ENCODE measurements around the gene EEF1AKMT2.
A peak's percentile ranks its signal among the peaks of the same experiment; 100 is the strongest.
"Not testable (repeated sequence)": the region's sequence is repeated elsewhere in the genome, so short reads cannot be mapped to it uniquely, and the experiment has no call there.

EEF1AKMT2 gene

GRCh38 chr10:124802313-124802675, 10.6 kb upstream of the EEF1AKMT2 start:
- TF ChIP-seq POLR2AphosphoS5 (IDR thresholded peaks at IDR 0.05; ENCODE audit: low read depth, low read length), result no peak
- no peak for TF ChIP-seq TAF1 (IDR thresholded peaks at IDR 0.05; ENCODE audit: borderline replicate concordance, low read depth, low read length)
- no peak for TF ChIP-seq POLR2A (IDR thresholded peaks at IDR 0.05; ENCODE audit: low read depth, low read length)
- DNase-seq (ENCODE audit: insufficient read length), result peak; percentile 17
- FAIRE-seq, result peak; percentile 48

DNA sequence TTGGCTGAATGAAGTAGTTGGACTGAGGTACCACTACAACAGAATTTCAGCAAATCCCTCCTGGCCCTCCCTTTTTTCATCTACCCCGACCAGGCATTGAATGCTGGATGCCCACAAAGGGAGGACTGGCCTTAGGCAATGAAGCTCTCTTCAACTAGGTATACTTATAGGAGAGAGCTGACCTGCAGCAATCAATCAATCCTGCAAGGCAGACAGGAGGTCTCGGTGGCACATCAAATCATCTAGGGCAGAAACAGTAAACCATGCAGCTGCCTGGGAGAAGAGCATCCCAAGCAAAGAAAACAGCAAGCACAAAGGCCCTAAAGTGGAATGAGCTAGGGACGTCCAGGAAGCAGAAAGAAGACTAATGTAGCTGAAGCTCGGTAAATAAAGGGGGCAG, 7.5 kb upstream of the EEF1AKMT2 start:
- no peak for FAIRE-seq
- TF ChIP-seq POLR2A (IDR thresholded peaks at IDR 0.05; ENCODE audit: low read depth, low read length), result no peak
- no peak for TF ChIP-seq TAF1 (IDR thresholded peaks at IDR 0.05; ENCODE audit: borderline replicate concordance, low read depth, low read length)
- TF ChIP-seq POLR2AphosphoS5 (IDR thresholded peaks at IDR 0.05; ENCODE audit: low read depth, low read length), result no peak
- DNase-seq (ENCODE audit: insufficient read length), result no peak

- TF ChIP-seq TAF1 (IDR thresholded peaks at IDR 0.05; ENCODE audit: borderline replicate concordance, low read depth, low read length) (no peak), POLR2A (IDR thresholded peaks at IDR 0.05; ENCODE audit: low read depth, low read length) (no peak), POLR2AphosphoS5 (IDR thresholded peaks at IDR 0.05; ENCODE audit: low read depth, low read length) (no peak)
- FAIRE-seq (no peak), DNase-seq (ENCODE audit: insufficient read length) (no peak)
Measured at GRCh38 chr10:124798781-124799180, 7.1 kb upstream of the EEF1AKMT2 start.

DNA sequence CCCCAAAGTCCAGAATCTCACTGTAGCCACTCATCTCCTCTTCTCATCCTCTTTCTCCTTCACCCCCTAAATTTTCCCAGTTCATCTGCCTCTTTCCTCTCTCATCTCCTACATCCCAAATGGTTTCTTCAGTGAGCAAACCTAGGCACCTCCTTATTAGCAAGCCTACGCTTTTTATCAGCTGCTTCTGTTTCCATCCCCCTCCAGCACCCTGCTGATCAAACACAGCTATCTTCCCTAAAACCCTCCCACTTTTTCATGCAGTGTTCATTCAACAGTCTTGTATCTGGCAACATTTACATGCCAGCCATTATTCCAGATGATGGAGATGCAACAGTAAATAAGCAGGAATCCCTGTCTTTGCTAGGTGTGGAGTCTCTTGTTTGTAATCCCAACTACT, 6.7 kb upstream of the EEF1AKMT2 start:
- DNase-seq (ENCODE audit: insufficient read length) (no peak), FAIRE-seq (no peak)
- no peak for TF ChIP-seq POLR2AphosphoS5 (IDR thresholded peaks at IDR 0.05; ENCODE audit: low read depth, low read length)

- no peak for TF ChIP-seq TAF1 (IDR thresholded peaks at IDR 0.05; ENCODE audit: borderline replicate concordance, low read depth, low read length)
- TF ChIP-seq POLR2AphosphoS5 (IDR thresholded peaks at IDR 0.05; ENCODE audit: low read depth, low read length), result no peak
- no peak for TF ChIP-seq POLR2A (IDR thresholded peaks at IDR 0.05; ENCODE audit: low read depth, low read length)
- FAIRE-seq (no peak), DNase-seq (ENCODE audit: insufficient read length) (no peak)
Measured at GRCh38 chr10:124792998-124793352, 1.3 kb upstream of the EEF1AKMT2 start.

DNA sequence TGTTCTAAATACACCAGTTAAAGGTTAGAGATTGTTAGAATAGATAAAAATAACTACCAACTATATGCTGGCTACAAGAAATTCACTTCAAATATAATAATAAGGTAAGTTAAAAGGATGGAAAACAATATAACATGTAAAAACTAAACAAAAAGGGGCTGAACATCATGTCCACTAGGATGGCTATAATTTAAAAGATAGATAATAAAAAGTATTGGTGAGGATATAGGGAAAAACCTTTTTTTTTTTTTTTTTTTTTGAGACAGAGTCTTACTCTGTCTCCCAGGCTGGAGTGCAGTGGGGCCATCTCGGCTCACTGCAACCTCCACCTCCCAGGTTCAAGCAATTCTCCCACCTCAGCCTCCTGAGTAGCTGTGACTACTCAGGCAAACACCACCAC, 8.8 kb downstream of the EEF1AKMT2 start:
- FAIRE-seq; DNase-seq (ENCODE audit: insufficient read length): not testable (repeated sequence)

DNA sequence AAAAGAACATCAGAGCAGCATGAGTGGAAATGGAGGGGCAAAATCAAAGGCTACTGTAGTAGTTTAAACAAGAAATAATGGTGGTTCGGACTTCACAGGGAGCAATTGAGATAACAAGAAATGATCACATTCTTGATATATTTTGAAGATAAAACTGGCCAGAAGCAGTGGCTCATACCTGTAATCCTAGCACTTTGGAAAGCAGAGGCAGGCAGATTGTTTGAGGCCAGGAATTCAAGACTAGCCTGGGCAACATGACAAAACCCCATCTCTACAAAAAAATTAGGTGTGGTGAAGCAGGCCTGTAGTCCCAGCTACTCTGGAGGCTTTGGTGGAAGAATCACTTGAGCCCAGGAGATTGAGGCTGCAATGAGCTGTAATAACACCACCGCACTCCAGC, 22.9 kb downstream of the EEF1AKMT2 start:
- FAIRE-seq (no peak), DNase-seq (ENCODE audit: insufficient read length) (no peak)
- TF ChIP-seq POLR2AphosphoS5 (IDR thresholded peaks at IDR 0.05; ENCODE audit: low read depth, low read length) (no peak), TAF1 (IDR thresholded peaks at IDR 0.05; ENCODE audit: borderline replicate concordance, low read depth, low read length) (no peak), POLR2A (IDR thresholded peaks at IDR 0.05; ENCODE audit: low read depth, low read length) (no peak)

DNA sequence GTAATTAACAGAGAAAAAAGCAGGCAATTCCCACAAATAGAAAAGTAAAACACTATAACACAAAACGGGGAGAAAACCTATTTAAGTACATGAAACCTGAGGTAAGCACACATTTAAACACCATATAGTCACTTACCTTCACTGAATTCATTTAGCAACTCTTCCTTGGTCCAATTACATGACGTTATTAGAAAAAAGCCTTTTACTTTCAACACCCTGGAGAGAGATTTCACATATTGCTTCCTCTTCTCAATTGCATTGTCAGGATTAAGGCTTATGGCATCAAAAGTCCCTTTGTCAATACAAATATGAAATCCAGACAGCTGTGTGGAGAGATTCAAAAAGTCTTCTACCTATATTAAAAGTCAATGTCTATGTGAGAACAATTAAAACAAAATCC, 26.4 kb downstream of the EEF1AKMT2 start:
- TF ChIP-seq TAF1 (IDR thresholded peaks at IDR 0.05; ENCODE audit: borderline replicate concordance, low read depth, low read length), result no peak
- no peak for TF ChIP-seq POLR2A (IDR thresholded peaks at IDR 0.05; ENCODE audit: low read depth, low read length)
- no peak for TF ChIP-seq POLR2AphosphoS5 (IDR thresholded peaks at IDR 0.05; ENCODE audit: low read depth, low read length)
- no peak for FAIRE-seq
- no peak for DNase-seq (ENCODE audit: insufficient read length)

DNA sequence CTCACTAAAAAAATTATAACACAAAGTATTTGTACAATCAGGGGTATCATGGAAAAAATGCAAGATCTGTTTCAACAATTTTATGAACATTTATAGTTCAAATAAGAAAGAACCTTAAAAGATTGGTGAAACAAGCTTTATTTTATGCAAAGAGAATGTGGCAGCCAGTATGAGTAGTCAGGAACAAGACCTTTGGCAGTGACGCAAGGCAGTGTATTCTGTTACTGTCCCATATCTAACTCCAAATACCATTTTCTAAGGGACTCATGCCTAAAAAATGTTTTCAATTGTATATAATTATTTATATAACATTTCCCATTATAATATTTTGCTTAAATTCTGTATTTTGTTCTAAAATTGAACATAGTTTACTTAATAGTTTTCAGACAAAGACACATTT, 28.4 kb downstream of the EEF1AKMT2 start:
- no peak for FAIRE-seq
- no peak for TF ChIP-seq POLR2A (IDR thresholded peaks at IDR 0.05; ENCODE audit: low read depth, low read length)
- TF ChIP-seq TAF1 (IDR thresholded peaks at IDR 0.05; ENCODE audit: borderline replicate concordance, low read depth, low read length), result no peak
- TF ChIP-seq POLR2AphosphoS5 (IDR thresholded peaks at IDR 0.05; ENCODE audit: low read depth, low read length), result no peak
- DNase-seq (ENCODE audit: insufficient read length), result no peak

DNA sequence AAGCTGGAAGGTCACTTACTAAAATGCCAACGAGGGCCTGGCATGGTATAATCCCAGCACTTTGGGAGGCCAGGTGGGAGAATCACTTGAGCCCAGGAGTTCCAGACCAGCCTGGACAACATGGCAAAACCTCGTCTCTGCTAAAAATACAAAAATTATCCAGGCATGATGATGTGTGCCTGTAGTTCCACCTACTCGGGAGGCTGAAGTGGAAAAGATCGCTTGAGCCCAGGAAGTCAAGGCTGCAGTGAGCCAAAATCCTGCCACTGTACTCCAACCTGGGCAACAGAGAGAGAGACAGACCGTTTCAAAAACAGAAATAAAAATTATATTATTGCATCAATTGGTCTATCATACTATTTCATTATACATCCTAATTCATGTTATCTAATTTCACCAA, 29.4 kb downstream of the EEF1AKMT2 start:
- DNase-seq (ENCODE audit: insufficient read length), result no peak
- FAIRE-seq, result peak; percentile 48
- TF ChIP-seq TAF1 (IDR thresholded peaks at IDR 0.05; ENCODE audit: borderline replicate concordance, low read depth, low read length) (no peak), POLR2AphosphoS5 (IDR thresholded peaks at IDR 0.05; ENCODE audit: low read depth, low read length) (no peak), POLR2A (IDR thresholded peaks at IDR 0.05; ENCODE audit: low read depth, low read length) (no peak)

- FAIRE-seq, result no peak
- TF ChIP-seq TAF1 (IDR thresholded peaks at IDR 0.05; ENCODE audit: borderline replicate concordance, low read depth, low read length) (no peak), POLR2AphosphoS5 (IDR thresholded peaks at IDR 0.05; ENCODE audit: low read depth, low read length) (no peak), POLR2A (IDR thresholded peaks at IDR 0.05; ENCODE audit: low read depth, low read length) (no peak)
- no peak for DNase-seq (ENCODE audit: insufficient read length)
Measured at GRCh38 chr10:124756156-124756903, 35.4 kb downstream of the EEF1AKMT2 start.

- DNase-seq (ENCODE audit: insufficient read length), result no peak
- no peak for FAIRE-seq
- TF ChIP-seq POLR2AphosphoS5 (IDR thresholded peaks at IDR 0.05; ENCODE audit: low read depth, low read length) (no peak), POLR2A (IDR thresholded peaks at IDR 0.05; ENCODE audit: low read depth, low read length) (no peak), TAF1 (IDR thresholded peaks at IDR 0.05; ENCODE audit: borderline replicate concordance, low read depth, low read length) (no peak)
Measured at GRCh38 chr10:124755581-124755980, 36.1 kb downstream of the EEF1AKMT2 start.

DNA sequence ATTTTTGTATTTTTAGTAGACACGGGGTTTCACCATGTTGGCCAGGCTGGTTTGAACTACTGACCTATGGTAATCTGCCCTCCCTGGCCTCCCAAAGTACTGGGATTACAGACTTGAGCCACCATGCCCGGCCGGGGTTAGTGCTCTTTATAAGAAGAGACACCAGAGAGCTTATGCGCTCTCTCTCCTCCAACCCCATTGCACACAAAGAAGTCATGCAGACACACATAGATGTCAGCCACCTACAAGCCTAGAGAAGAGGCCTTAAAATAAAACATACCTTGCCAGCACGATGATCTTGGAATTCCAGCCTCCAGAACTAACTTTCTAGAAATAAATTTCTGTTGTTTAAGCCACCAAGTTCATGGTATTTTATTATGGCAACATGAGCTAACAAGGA, 37.5 kb downstream of the EEF1AKMT2 start:
- DNase-seq (ENCODE audit: insufficient read length), result no peak
- no peak for FAIRE-seq
- TF ChIP-seq TAF1 (IDR thresholded peaks at IDR 0.05; ENCODE audit: borderline replicate concordance, low read depth, low read length) (no peak), POLR2AphosphoS5 (IDR thresholded peaks at IDR 0.05; ENCODE audit: low read depth, low read length) (no peak), POLR2A (IDR thresholded peaks at IDR 0.05; ENCODE audit: low read depth, low read length) (no peak)

Data from GM12892 (cell line).